Suprapubic skin (tissue), 4 donors: ENCODE data around the gene BFSP2.

ENCODE experiments used
- CTCF ChIP-seq, 2 donors: fragments of 200-600 bp in 1 of 2; fragments of 450-650 bp in 1 of 2; sonication (generic) in 1 of 2; IDR thresholded peaks; one replicate each; pipeline ENCODE4 v1.5.1; 2016 to 2019; ENCODE audit warnings: antibody characterized with exemption in 2 of 2, mild to moderate bottlenecking in 1 of 2, moderate library complexity in 1 of 2
- EP300 ChIP-seq: sonication (generic); formaldehyde crosslinking; IDR thresholded peaks from one replicate; pipeline ENCODE4 v1.6.1; 2017; ENCODE audit warnings: antibody characterized with exemption
- POLR2A ChIP-seq, 2 donors: fragments of 450-650 bp; IDR thresholded peaks; one replicate each; pipeline ENCODE4 v1.6.1; 2017; ENCODE audit warnings: antibody characterized with exemption in 2 of 2, mild to moderate bottlenecking in 2 of 2, moderate library complexity in 2 of 2
- POLR2AphosphoS5 ChIP-seq, 3 donors: sonication (generic); formaldehyde crosslinking; IDR thresholded peaks; one replicate each; pipeline ENCODE4 v1.6.1; 2017; ENCODE audit warnings: antibody characterized with exemption in 3 of 3

DNA sequence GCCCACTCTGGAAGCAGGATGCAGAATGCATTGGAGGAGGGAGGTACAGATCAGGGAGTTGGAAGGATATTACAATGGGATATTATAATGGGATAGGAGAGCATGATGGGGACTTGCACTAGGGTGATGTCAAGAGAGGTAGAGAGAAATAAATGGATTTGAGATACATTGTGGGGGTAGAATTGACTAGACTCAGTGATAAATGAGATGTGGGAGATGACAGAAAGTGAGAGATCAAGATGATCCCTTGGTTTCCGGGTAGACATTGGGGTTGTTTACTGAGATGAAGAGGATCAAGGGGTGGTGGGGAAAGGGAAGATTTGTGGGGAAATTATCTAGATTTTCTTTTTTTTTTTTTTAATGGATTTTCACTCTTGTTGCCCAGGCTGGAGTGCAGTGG is 42.7 kb downstream of the BFSP2 start:
- TF ChIP-seq CTCF (IDR thresholded peaks at IDR 0.05) (no peak), POLR2A (IDR thresholded peaks at IDR 0.05) (no peak), EP300 (no peak), POLR2AphosphoS5 (IDR thresholded peaks at IDR 0.05) (no peak)
